HG02763 (cell line): Measurements from ENCODE around the gene TMC2.

Experiments
- ATAC-seq: cut with Tn5 transposase; IDR thresholded peaks from one replicate; pipeline ENCODE4 v1.9.1; 2021; ENCODE audit warnings: mild to moderate bottlenecking, moderate library complexity; ENCODE audit not compliant: unreplicated experiment

The TMC2 gene

GRCh38 chr20:2619961-2620595, 83.7 kb downstream of the TMC2 start:
- ATAC-seq = no peak

GRCh38 chr20:2624190-2624589, 87.8 kb downstream of the TMC2 start:
- ATAC-seq = no peak

GRCh38 chr20:2625062-2625461, 88.7 kb downstream of the TMC2 start:
- no peak for ATAC-seq

- no peak for ATAC-seq
These were observed 90.6 kb downstream of the TMC2 start for GRCh38 chr20:2626853-2627541.

- ATAC-seq = no peak
These were observed 94.9 kb downstream of the TMC2 start for GRCh38 chr20:2631228-2631627.

GRCh38 chr20:2633381-2633780, 97.0 kb downstream of the TMC2 start:
- ATAC-seq = no peak

- ATAC-seq = no peak
These were observed 100.9 kb downstream of the TMC2 start for GRCh38 chr20:2637246-2637645.

- no peak for ATAC-seq
These were observed 103.9 kb downstream of the TMC2 start for GRCh38 chr20:2640260-2640659.

GRCh38 chr20:2640899-2641298, 104.5 kb downstream of the TMC2 start:
- no peak for ATAC-seq

GRCh38 chr20:2643708-2644107, 107.3 kb downstream of the TMC2 start:
- no peak for ATAC-seq

GRCh38 chr20:2651772-2652723, 115.7 kb downstream of the TMC2 start, which contains the start of gene NOP56:
TSS of gene NOP56 (plus strand) at chr20:2652632. CDS start at chr20:2652661, 29 bp downstream.
- ATAC-seq = peak; percentile 82

GRCh38 chr20:2652724-2653555, 116.6 kb downstream of the TMC2 start:
- ATAC-seq = peak; percentile 38

- no peak for ATAC-seq
These were observed 117.4 kb downstream of the TMC2 start for GRCh38 chr20:2653556-2654383.

GRCh38 chr20:2654384-2654822, 118.0 kb downstream of the TMC2 start:
- ATAC-seq = no peak

GRCh38 chr20:2654831-2655230, 118.5 kb downstream of the TMC2 start:
- no peak for ATAC-seq

- ATAC-seq = no peak
These were observed 119.2 kb downstream of the TMC2 start for GRCh38 chr20:2655331-2656116.

- no peak for ATAC-seq
These were observed 120.2 kb downstream of the TMC2 start for GRCh38 chr20:2656471-2657117.

- ATAC-seq = no peak
These were observed 120.9 kb downstream of the TMC2 start for GRCh38 chr20:2657241-2657640.
